AG09319 (cell line): ENCODE results near the gene TBC1D5.

ENCODE experiments used
- DNase-seq: peaks from one replicate; pipeline ENCODE4 v3.0.0-alpha.2; 2010; ENCODE audit warnings: low read depth; ENCODE audit errors: extremely low read depth
- TF ChIP-seq, protein P1 (sequence below): IDR thresholded peaks from 2 replicates; pipeline ENCODE4 v1.5.1; 2011; ENCODE audit warnings: low read depth, mild to moderate bottlenecking, inconsistent platforms, low read length, moderate library complexity

The TBC1D5 gene

GRCh38 chr3:17771177-17772017 lies 29.0 kb upstream of the TBC1D5 start:
- no peak for DNase-seq
- TF ChIP-seq, protein P1, sequence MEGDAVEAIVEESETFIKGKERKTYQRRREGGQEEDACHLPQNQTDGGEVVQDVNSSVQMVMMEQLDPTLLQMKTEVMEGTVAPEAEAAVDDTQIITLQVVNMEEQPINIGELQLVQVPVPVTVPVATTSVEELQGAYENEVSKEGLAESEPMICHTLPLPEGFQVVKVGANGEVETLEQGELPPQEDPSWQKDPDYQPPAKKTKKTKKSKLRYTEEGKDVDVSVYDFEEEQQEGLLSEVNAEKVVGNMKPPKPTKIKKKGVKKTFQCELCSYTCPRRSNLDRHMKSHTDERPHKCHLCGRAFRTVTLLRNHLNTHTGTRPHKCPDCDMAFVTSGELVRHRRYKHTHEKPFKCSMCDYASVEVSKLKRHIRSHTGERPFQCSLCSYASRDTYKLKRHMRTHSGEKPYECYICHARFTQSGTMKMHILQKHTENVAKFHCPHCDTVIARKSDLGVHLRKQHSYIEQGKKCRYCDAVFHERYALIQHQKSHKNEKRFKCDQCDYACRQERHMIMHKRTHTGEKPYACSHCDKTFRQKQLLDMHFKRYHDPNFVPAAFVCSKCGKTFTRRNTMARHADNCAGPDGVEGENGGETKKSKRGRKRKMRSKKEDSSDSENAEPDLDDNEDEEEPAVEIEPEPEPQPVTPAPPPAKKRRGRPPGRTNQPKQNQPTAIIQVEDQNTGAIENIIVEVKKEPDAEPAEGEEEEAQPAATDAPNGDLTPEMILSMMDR: no peak

- DNase-seq: no peak
- TF ChIP-seq, protein P1: no peak
Measured at GRCh38 chr3:17770682-17771081, 28.3 kb upstream of the TBC1D5 start.

GRCh38 chr3:17765819-17766472 lies 23.5 kb upstream of the TBC1D5 start:
- no peak for DNase-seq
- TF ChIP-seq, protein P1: no peak

DNA sequence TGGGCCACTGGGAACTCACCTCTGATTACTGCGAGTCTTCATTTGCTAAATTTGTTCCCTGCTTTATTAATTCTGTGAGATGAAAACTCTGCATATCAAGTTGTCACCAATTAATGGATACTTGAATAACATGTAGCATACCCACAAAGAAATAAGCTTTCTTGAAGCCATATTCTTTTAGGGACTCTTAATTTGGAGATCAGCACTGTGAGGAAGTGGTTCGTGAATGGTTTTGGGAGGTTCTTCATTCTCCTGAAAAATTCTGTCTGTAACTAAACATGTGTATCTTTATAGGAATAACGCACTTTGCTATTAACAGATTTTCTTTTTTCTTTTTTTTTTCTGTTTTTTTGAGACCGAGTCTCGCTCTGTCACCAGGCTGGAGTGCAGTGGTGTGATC lies 19.1 kb upstream of the TBC1D5 start:
- TF ChIP-seq, protein P1: no peak

GRCh38 chr3:17759901-17760300 lies 17.5 kb upstream of the TBC1D5 start:
- no peak for DNase-seq
- TF ChIP-seq, protein P1: no peak

More for the DNA sequence above, 19.1 kb upstream of the TBC1D5 start:
- DNase-seq: no peak

- no peak for DNase-seq
- TF ChIP-seq, protein P1: no peak
Measured at GRCh38 chr3:17755836-17756235, 13.4 kb upstream of the TBC1D5 start.

- no peak for DNase-seq
- TF ChIP-seq, protein P1: no peak
Measured at GRCh38 chr3:17753632-17753992, 11.2 kb upstream of the TBC1D5 start.
